GM18907 (cell line): ENCODE results near the gene TRIM74.
"Not testable (repeated sequence)": the region's sequence is repeated elsewhere in the genome, so short reads cannot be mapped to it uniquely, and the experiment has no call there.

Experiments
- ATAC-seq: cut with Tn5 transposase; IDR thresholded peaks from one replicate; pipeline ENCODE4 v1.9.1; 2021; ENCODE audit warnings: mild to moderate bottlenecking, moderate library complexity; ENCODE audit not compliant: unreplicated experiment

Gene TRIM74

DNA sequence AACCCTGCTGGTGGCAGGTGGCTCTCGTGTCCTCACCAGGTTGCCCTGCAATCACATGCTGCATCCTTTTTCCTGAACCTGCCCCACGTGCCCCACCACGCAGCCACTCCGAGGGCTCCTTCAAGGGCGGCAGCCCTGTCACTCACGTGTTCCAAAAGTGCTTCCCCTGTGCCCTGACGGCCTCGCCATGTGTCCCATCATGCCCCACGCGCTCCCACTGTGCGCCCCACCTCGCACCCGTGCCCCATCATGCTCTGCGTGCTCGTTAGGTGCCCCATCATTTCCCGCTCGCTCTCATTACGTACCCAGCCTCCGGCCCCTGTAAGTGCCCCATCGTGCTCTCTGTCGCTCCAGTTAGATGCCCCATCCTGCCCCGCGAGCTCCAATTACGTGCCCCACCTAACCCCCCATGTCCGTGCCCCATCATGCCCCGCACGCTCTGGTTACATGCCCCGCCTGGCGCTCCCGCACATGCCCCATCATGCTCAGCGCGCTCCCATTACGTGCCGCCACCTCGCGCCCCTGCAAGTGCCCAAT, at the start of gene TRIM74:
TSS of gene TRIM74 (minus strand) at position 487 of the 537 bp plus-strand sequence. CDS start 3,309 bp downstream, outside the sequence.
- ATAC-seq: not testable (repeated sequence)

DNA sequence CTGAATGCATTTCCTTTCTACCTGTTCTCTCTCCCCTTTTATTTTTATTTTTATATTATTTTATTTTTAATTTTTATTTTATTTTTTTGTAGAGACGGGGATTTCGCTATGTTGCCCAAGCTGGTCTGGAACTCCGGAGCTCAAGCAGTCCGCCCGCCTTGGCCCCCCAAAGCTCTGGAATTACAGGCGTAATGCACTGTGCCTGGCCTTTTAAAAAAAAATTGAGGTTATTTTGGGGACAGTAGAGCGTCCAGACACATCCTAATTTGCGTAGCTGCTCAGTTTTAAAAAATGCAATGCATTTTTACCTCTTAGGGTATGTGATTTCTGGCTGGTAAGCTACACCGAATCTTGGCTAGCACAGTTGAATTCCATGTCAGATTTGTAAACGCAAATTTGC, 37.2 kb upstream of the TRIM74 start:
- not testable (repeated sequence) for ATAC-seq

DNA sequence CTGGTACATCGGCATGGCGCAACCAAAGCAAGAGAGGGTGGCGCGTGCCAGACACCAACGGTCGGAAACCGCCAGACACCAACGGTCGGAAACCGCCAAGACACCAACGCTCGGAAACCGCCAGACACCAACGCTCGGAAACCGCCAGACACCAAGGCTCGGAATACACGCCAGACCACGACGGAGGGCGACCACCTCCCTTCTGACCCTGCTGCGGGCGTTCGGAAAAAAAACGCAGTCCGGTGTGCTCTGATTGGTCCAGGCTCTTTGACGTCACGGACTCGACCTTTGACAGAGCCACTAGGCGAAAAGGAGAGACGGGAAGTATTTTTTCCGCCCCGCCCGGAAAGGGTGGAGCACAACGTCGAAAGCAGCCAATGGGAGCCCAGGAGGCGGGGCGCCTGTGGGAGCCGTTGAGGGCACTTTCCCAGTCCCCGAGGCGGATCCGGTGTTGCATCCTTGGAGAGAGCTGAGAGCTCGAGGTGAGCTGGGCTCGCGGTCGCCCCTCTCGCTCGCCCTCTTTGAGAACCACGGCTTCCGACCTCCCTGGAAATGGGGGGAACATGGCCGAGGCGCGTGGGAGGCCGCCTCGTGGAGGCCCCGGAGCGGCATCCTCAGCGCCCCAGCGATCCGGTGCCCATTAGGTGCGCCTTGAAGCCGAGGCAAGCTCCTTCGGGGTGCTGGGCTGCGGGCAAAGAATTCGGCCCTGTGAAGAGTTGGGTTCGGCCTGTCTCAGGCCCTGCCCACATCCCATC, 36.6 kb upstream of the TRIM74 start:
- ATAC-seq: peak; percentile 87

DNA sequence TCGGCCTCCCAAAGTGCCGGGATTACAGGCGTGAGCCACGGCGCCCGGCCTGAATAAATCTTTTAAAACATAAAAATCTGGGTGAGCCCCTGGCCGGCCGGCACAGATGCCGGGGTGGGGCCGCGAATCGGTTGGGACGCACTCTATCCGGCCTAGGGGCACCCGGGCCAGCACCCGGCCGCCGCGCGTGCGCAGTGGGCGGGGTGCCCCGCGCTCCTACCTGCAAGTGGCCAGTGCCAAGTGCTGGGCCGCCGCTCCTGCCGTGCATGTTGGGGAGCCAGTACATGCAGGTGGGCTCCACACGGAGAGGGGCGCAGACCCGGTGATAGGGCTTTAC, 36.1 kb upstream of the TRIM74 start:
- ATAC-seq: peak; percentile 87

DNA sequence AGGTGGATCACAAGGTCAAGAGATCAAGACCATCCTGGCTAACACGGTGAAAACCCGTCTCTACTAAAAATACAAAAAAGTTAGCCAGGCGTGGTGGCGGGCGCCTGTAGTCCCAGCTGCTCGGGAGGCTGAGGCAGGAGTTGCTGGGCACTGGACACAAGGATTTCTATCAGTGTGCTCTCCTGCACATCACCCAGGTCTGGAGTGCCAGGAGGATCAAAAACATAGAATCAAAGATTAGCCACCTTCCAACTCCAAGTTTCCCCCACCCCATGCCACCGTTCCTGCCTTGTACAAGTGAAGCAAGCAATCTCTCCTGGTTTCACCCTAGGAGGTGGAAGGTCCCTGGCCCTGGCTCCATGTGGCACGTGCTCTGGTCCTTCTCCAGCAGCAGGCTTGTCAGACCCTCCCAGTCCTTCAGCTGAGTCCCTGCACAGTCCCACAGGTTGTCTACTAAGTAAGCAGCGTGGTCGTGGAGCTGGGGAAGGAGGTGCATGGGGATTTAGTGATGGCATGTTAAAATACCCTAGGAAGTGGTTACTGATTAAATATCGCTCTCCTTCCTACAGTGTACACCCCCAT, 28.7 kb upstream of the TRIM74 start:
- ATAC-seq: not testable (repeated sequence)

DNA sequence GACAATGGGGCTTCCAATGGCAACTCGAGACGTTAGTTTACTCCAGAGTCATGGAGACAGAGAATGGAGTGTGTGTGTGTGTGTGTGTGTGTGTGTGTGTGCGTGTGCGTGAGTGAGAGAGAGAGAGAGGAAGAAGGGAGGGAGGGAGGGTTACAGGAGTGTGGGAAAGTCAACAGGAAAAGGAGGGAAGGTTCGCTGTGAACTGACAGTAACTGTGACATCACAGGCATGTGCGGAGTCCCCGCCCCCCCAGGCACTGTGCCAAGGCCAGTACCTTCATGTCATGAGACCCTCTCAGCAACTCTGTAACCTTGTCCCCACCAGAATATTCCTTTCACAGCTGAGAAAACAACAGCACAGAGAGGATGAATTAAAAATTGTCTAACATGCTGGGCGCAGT, 28.2 kb upstream of the TRIM74 start:
- not testable (repeated sequence) for ATAC-seq

DNA sequence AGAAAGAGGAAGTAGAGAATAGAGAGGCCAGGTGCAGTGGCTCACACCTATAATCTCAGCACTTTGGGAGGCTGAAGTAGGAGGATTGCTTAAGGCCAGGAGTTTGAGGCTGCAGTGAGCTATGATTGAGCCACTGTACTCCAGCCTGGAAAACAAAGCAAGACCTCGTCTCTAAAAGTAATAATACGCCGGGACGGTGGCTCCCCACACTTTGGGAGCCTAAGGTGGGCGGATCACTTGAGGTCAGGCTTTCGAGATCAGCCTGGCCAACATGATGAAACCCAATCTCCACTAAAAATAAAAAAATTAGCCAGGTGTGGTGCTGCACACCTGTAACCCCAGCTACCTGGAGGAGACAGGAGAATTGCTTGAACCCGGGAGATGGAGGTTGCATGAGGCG, 26.2 kb upstream of the TRIM74 start:
- not testable (repeated sequence) for ATAC-seq

DNA sequence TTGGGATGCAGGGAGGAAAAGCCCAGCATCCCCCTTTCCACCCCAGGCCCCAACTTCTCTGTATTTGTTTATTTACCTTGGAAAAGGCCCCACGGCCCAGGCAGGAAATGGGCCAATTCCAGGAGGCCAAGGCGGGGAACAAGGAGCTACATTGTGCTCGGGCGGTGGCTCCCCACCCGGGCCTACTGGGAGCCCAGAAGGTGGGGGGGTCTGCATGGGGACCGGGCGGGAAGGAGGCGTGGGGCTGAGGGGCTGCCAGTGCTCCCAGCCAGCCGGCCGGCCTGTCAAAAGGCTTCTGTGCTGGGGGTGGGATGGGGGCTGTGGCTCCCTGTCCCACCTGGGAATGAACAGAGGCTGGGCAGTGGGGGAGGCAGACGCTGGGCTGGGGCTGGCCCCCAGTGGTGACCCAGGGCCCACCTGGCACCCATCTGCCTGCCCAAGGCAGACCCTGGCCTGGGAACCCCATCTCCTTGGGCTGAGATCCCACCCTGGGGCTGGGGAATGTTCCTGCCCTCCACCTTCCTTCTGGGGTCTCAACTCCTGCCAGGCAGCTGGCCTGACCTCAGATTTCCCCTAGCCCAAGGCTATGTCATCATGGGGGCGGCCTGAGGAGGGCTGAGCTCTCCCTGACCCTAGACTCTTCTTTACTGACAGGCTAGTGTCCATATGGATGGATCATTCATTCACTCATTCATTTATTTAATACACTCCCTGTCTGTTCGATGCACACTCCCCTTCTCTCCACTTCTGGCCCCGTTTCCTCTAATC, 21.1 kb upstream of the TRIM74 start:
- not testable (repeated sequence) for ATAC-seq

DNA sequence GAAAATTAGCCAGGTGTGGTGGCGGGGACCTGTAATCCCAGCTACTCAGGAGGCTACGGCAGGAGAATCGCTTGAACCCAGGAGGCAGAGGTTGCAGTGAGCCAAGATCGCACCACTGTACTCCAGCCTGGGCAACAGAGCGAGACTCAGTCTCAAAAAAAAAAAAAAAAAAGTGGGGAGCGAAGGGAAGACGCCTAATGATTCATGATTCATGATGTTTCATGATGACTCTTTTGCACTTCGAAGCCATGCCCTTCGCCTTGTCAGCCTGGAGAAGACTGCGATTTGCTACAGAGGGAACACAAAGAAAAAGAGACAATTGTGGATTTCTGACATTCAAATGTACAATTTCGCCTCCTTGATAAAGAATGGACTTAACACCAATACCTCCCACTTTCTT, 12.8 kb upstream of the TRIM74 start:
- not testable (repeated sequence) for ATAC-seq

DNA sequence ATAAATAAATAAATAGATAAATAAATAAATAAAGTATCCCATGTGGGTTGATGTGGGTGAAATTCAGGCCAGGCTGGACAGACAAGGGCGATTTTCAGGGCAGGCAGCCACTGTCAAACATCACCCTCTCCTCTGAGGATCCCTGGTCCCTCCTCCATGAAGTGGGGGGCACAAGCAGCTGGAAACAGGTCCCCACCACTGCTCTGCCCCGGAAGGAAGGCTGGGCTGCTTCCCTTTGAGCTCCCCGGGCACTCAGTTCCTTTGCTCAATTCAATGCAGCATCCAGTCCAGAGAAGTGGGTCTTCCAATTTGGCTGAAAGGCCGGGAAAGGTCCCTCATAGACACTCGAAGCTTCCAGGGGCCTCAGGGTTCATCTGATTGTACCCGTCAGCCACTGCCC, 11.1 kb upstream of the TRIM74 start:
- ATAC-seq: not testable (repeated sequence)

DNA sequence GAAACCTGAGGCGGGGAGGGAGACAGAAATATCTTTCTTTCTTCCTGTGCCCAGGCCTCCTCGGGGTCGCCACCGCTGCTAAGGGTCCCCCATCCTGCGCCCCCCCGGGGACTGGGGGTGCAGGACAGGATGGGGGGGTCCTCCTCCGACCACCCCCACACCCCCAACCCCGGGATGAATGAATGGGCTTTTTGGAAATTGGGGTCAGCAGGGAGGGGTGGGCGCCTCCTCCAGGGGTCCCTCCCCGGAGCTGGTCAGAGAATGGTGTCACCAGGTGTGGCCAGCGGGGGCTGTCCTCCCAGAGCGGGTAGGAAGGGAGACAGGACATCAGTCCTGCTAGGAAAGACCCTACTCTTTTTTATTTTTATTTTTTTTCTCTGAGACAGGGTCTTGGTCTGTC, 7.2 kb upstream of the TRIM74 start:
- ATAC-seq: not testable (repeated sequence)

DNA sequence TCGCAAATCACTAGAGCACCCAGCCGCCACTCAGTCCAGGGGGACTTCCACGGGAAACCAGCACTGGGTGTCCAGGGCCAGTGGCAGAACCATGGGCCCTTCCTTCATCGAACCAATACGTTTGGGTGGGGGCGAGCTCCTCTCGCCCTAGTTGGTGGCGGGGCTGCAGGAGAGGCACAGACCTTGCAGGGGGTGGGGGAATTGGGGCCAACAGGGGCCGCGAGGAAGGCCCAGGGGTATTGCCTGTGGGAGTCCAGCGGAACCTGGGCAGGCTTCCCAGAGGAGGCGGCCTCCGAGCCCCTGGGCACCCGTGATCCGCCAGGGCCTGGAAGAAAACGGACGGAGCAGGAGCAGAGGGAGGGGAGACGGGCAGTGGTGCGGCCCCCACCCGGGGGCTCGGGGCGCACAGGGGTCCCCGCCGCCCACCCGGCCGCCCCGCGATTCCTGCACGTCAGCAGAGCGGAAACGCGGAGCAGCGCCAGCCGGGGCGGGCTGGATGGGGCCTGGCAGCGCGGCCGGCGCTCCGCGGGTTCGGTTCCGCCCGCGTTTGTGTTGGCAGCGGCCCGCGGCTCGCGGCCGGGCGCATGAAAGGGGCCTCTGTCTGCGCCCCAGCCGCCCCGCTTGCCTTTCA, 6.5 kb upstream of the TRIM74 start:
- not testable (repeated sequence) for ATAC-seq

DNA sequence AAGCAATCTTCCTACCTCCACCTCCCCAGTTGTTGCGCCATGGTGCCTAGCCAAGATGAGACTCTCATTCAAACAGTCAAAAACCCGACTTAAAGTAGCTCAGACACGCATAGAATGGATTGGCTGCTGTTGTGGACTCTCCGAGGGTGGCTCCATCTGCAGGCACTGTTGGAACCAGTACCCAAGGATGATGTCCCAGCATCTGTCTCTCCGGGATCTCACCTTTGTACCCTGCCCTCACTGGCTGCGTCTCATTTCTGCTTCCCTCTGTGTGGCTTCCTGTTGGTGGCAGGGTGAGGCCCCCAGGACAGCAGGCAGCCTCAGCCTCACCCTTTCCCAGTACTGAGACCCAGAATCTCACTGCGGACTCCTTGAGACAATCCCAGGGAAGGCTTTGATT, 5.5 kb upstream of the TRIM74 start:
- ATAC-seq: not testable (repeated sequence)

DNA sequence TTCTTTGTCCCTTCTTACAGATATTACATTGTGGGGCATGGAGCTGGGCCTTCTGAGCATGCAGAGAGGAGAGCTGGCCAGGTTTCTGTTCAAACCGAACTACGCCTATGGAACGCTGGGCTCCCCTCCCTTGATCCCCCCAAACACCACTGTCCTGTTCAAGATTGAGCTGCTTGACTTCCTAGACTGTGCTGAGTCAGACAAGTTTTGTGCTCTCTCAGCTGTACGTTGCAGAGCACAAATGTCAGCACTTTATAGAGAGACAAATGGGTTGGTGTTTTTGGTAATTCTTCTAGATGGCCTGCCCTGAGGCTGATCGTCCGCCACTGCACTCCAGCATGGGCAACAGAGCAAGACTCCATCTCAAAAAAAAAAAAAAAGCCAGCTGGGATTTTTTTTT, 2.2 kb upstream of the TRIM74 start:
- ATAC-seq: not testable (repeated sequence)

DNA sequence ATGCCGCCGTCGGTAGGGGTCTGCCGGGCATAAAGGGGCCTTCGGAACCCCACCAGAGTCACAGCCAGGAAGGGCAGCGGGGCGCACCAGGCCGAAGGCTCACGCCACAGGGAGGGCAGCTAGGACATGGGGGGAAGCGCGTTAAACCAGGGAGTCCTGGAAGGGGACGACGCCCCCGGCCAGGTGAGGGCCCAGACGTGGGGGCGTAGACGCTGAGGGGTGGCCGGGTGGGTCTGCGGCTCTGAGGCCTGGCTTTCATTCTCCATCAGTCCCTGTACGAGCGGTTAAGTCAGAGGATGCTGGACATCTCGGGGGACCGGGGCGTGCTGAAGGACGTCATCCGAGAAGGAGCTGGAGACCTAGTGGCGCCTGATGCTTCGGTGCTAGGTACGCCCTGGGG, 422 bp upstream of the TRIM74 start:
- not testable (repeated sequence) for ATAC-seq

DNA sequence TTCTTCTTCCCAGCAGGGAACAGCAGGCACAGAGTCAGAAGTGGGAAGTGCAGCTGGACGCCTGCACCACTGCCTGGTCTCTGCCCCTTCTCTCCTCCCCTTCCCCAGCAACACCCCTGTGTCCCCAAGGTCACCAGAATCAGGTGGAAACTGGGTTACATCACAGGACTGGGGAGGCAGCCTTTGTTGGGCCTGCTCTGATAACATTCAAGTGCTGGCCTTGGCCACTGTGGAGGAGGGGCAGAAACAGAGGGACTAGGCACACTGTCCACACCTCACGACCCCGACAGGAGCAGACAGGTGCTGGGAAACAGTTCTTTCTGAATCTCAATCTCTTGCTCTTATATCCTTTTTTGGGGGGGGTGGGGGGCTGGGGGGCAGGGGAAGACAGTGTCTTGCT, 2.4 kb downstream of the TRIM74 start:
- not testable (repeated sequence) for ATAC-seq

DNA sequence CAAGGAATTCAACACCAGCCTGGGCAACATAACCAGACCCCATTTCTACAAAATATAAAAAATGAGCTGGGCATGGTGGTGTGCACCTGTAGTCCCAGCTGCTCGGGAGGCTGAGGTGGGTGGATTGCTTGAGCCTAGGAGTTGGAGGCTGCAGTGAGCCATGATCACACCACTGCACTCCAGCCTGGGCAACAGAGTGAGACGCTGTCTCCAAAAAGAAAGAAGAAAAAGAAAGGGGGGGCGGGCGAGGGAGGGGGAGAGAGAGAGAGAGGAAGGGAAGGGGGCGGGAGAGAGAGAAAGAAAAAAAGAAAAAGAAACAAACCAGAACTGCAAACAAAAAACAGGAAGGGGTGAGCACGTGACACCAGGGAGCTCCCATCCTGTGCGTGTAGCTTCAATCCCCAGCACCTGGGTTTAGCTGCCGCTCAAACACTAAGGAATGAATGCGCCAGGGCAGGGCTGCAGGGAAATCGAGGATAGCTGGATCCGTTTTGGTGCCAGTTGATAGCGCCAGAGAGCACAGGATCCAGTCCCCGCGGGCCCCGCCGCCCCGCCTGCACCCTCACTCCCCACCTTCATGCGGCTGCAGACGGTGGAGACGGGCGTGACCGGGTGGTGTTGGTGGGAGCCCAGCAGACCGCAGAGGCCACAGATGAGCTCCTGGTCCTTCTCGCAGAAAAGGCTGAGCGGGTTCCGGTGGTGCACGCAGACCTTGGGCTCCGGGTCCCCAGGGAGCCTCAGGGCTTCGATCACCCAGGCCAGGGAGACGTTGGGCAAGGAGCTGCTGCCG, 3.9 kb downstream of the TRIM74 start:
- peak; percentile 49 for ATAC-seq

DNA sequence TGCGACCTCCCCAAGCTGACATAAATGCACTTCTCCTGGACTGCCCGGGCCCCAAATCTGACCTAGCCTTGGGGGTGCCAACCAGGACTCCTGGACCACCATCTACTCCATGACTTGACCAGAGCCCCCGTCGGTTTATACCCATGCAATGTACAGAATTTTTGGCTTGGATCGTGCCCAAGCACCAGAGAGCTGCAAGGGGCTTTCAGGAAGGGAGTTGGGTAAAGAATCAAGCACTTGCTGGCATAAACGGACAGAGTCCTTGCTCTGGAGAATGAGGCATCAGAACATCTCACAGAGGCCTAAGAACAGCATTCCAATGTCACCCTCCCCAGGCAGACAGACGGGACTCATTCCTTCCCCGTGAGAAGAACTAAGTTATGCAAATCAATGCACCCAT, 6.2 kb downstream of the TRIM74 start:
- ATAC-seq: not testable (repeated sequence)

DNA sequence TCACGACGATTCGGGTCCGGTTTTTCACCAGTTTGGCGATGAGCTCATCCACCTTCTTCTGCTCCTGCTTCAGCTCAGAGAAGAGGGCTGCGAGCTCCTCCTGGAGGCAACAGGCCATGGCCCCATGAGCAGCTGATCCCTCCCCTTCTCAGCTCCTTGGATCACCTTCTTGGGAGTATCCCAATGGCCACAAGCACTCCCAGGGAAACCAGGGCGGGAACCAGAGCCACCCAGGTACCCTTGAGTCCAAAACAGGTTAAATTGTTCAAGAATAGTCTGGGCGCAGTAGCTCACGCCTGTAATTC, 8.0 kb downstream of the TRIM74 start:
- not testable (repeated sequence) for ATAC-seq

DNA sequence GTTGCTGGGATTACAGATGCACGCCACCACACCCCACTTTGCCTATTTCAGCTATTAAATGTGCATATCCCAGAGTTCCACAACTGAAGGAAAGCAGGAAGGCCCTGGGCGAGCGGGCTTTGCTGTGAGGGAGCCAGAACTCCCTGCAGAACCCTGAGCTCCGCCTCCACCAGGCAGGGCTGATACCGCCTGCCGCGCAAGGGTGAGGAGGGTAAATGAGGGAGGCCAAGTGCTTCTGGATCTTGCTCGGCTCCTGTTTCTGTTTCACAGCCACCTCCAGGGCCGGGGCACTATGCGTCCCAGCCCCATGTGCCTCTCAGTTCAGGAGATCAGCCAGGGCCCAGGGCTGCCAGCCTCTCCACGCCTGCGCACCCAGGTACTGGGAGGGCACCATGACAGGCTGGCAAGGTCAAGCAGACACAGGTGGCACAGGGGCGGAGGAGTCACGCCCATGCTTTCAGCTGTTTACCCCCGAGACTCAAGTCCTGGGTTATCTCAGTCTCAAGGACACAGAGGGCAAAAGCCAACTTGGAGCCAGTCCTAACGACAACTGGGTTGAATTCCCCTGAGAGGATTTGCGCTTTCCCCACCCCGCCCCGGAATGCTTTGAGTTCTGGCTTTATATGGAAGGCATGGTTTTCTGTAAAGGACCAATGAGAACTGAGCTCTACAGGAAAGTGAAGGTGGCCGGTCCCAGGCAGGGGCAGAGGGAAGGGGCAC, 8.5 kb downstream of the TRIM74 start:
- ATAC-seq: not testable (repeated sequence)
